Liver (tissue), 9 donors: ENCODE results near the gene RHEB. TPM values are rescaled to one million over a fixed set of nuclear protein-coding genes. Genes with fewer than 3 reads are reported as not detected.

Source experiments
- DNase-seq: peaks from one replicate; pipeline ENCODE4 v3.0.0-alpha.2; 2017; ENCODE audit warnings: low spot score
- H3K27ac ChIP-seq, 2 donors: one replicate each; pipeline ENCODE4 v1.7.0; 2013; ENCODE audit warnings: inconsistent platforms in 2 of 2, low read length in 2 of 2, control low read depth in 1 of 2, low read depth in 1 of 2, mild to moderate bottlenecking in 1 of 2
- H3K27me3 ChIP-seq, 4 donors: one replicate each; pipeline versions ENCODE4 v1.6.1 to v1.7.0; 2013; ENCODE audit warnings: low read length in 3 of 4, inconsistent platforms in 1 of 4, mild to moderate bottlenecking in 1 of 4, moderate library complexity in 1 of 4; ENCODE audit not compliant: control insufficient read depth in 4 of 4, insufficient read depth in 4 of 4
- H3K36me3 ChIP-seq, 4 donors: one replicate each; pipeline versions ENCODE4 v1.6.1 to v1.7.0; 2013; ENCODE audit warnings: low read length in 3 of 4, mild to moderate bottlenecking in 3 of 4, low read depth in 1 of 4, moderate library complexity in 1 of 4; ENCODE audit not compliant: control insufficient read depth in 4 of 4, insufficient read depth in 3 of 4
- H3K4me1 ChIP-seq, 4 donors: one replicate each; pipeline versions ENCODE4 v1.6.1 to v1.7.0; 2013; ENCODE audit warnings: low read length in 3 of 4, mild to moderate bottlenecking in 3 of 4, moderate library complexity in 1 of 4; ENCODE audit not compliant: control insufficient read depth in 4 of 4, insufficient read depth in 4 of 4
- H3K4me3 ChIP-seq, 3 donors: one replicate each; pipeline versions ENCODE4 v1.6.1 to v1.7.0; 2013; ENCODE audit warnings: low read length in 3 of 3, control low read depth in 1 of 3, low read depth in 1 of 3, mild to moderate bottlenecking in 1 of 3
- H3K9ac ChIP-seq, 2 donors: one replicate each; pipeline ENCODE4 v1.7.0; 2013; ENCODE audit warnings: low read length in 2 of 2, mild to moderate bottlenecking in 2 of 2, moderate library complexity in 2 of 2, control low read depth in 1 of 2, low read depth in 1 of 2
- H3K9me3 ChIP-seq, 4 donors: one replicate each; pipeline versions ENCODE4 v1.6.1 to v1.7.0; 2013; ENCODE audit warnings: low read length in 3 of 4; ENCODE audit not compliant: control insufficient read depth in 4 of 4
- ATF3 ChIP-seq: IDR thresholded peaks from 2 replicates; pipeline ENCODE4 v1.6.1; 2016; ENCODE audit warnings: antibody characterized with exemption
- CTCF ChIP-seq: fragments of 150-350 bp; IDR thresholded peaks from 2 replicates; pipeline ENCODE4 v1.5.1; 2017; ENCODE audit warnings: improper control_type of control experiment, low read depth, low read length; ENCODE audit not compliant: missing input control
- EGR1 ChIP-seq, 2 donors: IDR thresholded peaks; 2 replicates each; pipeline ENCODE4 v1.6.1; 2016 to 2018; ENCODE audit warnings: antibody characterized with exemption in 2 of 2, low read depth in 2 of 2
- FOXA1 ChIP-seq: IDR thresholded peaks from 2 replicates; pipeline ENCODE4 v1.6.1; 2016; ENCODE audit warnings: antibody characterized with exemption
- FOXA2 ChIP-seq: IDR thresholded peaks from 2 replicates; pipeline ENCODE4 v1.6.1; 2016; ENCODE audit warnings: antibody characterized with exemption
- GABPA ChIP-seq, 2 donors: IDR thresholded peaks in 1 of 2; conservative IDR thresholded peaks in 1 of 2; 2 replicates each; pipeline ENCODE4 v1.6.1; 2016; ENCODE audit warnings: antibody characterized with exemption in 2 of 2, mild to moderate bottlenecking in 1 of 2, moderate library complexity in 1 of 2
- HNF4A ChIP-seq, 2 donors: conservative IDR thresholded peaks; 2 replicates each; pipeline ENCODE4 v1.6.1; 2016; ENCODE audit warnings: antibody characterized with exemption in 2 of 2, mild to moderate bottlenecking in 2 of 2
- HNF4G ChIP-seq: IDR thresholded peaks from 2 replicates; pipeline ENCODE4 v1.6.1; 2016; ENCODE audit warnings: antibody characterized with exemption
- JUND ChIP-seq, 2 donors: IDR thresholded peaks; 2 replicates each; pipeline ENCODE4 v1.6.1; 2016; ENCODE audit warnings: antibody characterized with exemption in 2 of 2
- MAX ChIP-seq: IDR thresholded peaks from 2 replicates; pipeline ENCODE4 v1.6.1; 2016; ENCODE audit warnings: antibody characterized with exemption
- NR2F2 ChIP-seq: IDR thresholded peaks from 2 replicates; pipeline ENCODE4 v1.6.1; 2016; ENCODE audit warnings: antibody characterized with exemption
- RAD21 ChIP-seq, 2 donors: IDR thresholded peaks; 2 replicates each; pipeline ENCODE4 v1.6.1; 2016; ENCODE audit warnings: antibody characterized with exemption in 2 of 2, mild to moderate bottlenecking in 2 of 2
- REST ChIP-seq: IDR thresholded peaks from 2 replicates; pipeline ENCODE4 v1.6.1; 2016; ENCODE audit warnings: antibody characterized with exemption, mild to moderate bottlenecking
- RXRA ChIP-seq, 2 donors: IDR thresholded peaks; 2 replicates each; pipeline ENCODE4 v1.6.1; 2017 to 2018; ENCODE audit warnings: antibody characterized with exemption in 2 of 2, mild to moderate bottlenecking in 1 of 2
- SP1 ChIP-seq: IDR thresholded peaks from 2 replicates; pipeline ENCODE4 v1.6.1; 2018; ENCODE audit warnings: antibody characterized with exemption, mild to moderate bottlenecking
- TAF1 ChIP-seq: conservative IDR thresholded peaks from 2 replicates; pipeline ENCODE4 v1.6.1; 2016; ENCODE audit warnings: antibody characterized with exemption, mild to moderate bottlenecking
- YY1 ChIP-seq: IDR thresholded peaks from 2 replicates; pipeline ENCODE4 v1.6.1; 2016; ENCODE audit warnings: antibody characterized with exemption, mild to moderate bottlenecking
- ZBTB33 ChIP-seq: IDR thresholded peaks from 2 replicates; pipeline ENCODE4 v1.6.1; 2016; ENCODE audit warnings: antibody characterized with exemption
- WGBS: extraction: QIAGEN DNeasy Blood & Tissue Kit; methylation state at CpG from one replicate; pipeline ENCODE4 v1.1.7; 2013; 5-methylcytosine and 5-hydroxymethylcytosine counted together
- polyA plus RNA-seq, 2 donors: library from polyadenylated mRNA; stranded (reverse) in 1 of 2; unstranded in 1 of 2; fragments of 200-250 nt in 1 of 2; fragments of >200 nt in 1 of 2; fragmentation: Nextera tagmentation in 1 of 2; extraction: Ambion mirVana in 1 of 2; gene quantifications; one replicate each; pipeline versions ENCODE4 v1.2.1 to v1.2.3, GENCODE V29; 2013 to 2015
- total RNA-seq, 2 donors: library from RNA; depleted of rRNA; stranded (reverse); fragments of >200 nt; gene quantifications; one replicate each; pipeline ENCODE4 v1.2.3, GENCODE V29; 2014
- donor health status: healthy.
- donor health status: healthy.
- donor health status: healthy.
- donor health status: healthy.
- donor health status: healthy.

RHEB gene
- total and polyA plus RNA-seq, 4 donors = 29.5 to 59.0 (median 36.5) TPM

- Histone ChIP-seq H3K27ac (no peak overlapping the region), H3K4me3 (no peak overlapping the region), H3K9me3 (no peaks in the 10 kb centered on the region), H3K4me1 (peaks cover 2 to 16% (median 14%) of the 10 kb centered on the region in 4 donors), H3K36me3 (peaks cover 0 to 34% (median 17%) of the 10 kb centered on the region in 4 donors), H3K9ac (no peak overlapping the region), H3K27me3 (no peaks in the 10 kb centered on the region)
- 89% methylated on average over 6 of the region's 6 CpGs for WGBS
- no peak for TF ChIP-seq CTCF
- no peak for TF ChIP-seq MAX
- no peak for TF ChIP-seq HNF4A (conservative IDR thresholded peaks at IDR 0.05)
- no peak for TF ChIP-seq EGR1 (IDR thresholded peaks at IDR 0.05; ENCODE audit: low read depth in 2 of 2)
- TF ChIP-seq ZBTB33 = no peak
- TF ChIP-seq FOXA1 = no peak
- TF ChIP-seq RAD21 (IDR thresholded peaks at IDR 0.05) = no peak
- no peak for TF ChIP-seq TAF1
- no peak for TF ChIP-seq JUND (IDR thresholded peaks at IDR 0.05)
- DNase-seq = no peak
Observed at GRCh38 chr7:151558575-151558974, 38.9 kb upstream of the RHEB start.

- no peak for DNase-seq
- Histone ChIP-seq H3K9ac (no peak overlapping the region), H3K36me3 (peaks cover 0 to 26% (median 10%) of the 10 kb centered on the region in 4 donors), H3K9me3 (no peaks in the 10 kb centered on the region), H3K4me1 (peaks cover 4 to 28% (median 21%) of the 10 kb centered on the region in 4 donors), H3K4me3 (no peak overlapping the region), H3K27me3 (no peaks in the 10 kb centered on the region), H3K27ac (no peak overlapping the region)
- TF ChIP-seq JUND (IDR thresholded peaks at IDR 0.05) (no peak), TAF1 (no peak), SP1 (no peak), FOXA1 (no peak), YY1 (no peak), EGR1 (IDR thresholded peaks at IDR 0.05; ENCODE audit: low read depth in 2 of 2) (no peak), HNF4G (no peak), NR2F2 (no peak), MAX (no peak), RXRA (IDR thresholded peaks at IDR 0.05) (no peak), REST (no peak), FOXA2 (no peak), HNF4A (conservative IDR thresholded peaks at IDR 0.05) (no peak), RAD21 (IDR thresholded peaks at IDR 0.05) (no peak), ZBTB33 (no peak), GABPA (IDR thresholded peaks at IDR 0.05 in 1 of 2, conservative IDR thresholded peaks at IDR 0.05 in 1 of 2) (no peak), CTCF (no peak), ATF3 (no peak)
- 97% methylated on average over 12 of the region's 12 CpGs for WGBS
Observed at GRCh38 chr7:151556592-151556991, 36.9 kb upstream of the RHEB start.
